Measurements from ENCODE around the gene SLCO2A1. TPM values are rescaled to one million over a fixed set of nuclear protein-coding genes. Genes with fewer than 3 reads are reported as not detected.

Gene SLCO2A1
- total and polyA plus RNA-seq, 8 donors: 34.7 to 180 (median 57.6) TPM

GRCh38 chr3:133931084-133931483 lies 98.6 kb downstream of the SLCO2A1 start:
- DNase-seq: no peak
- intact Hi-C loops (cut with DNase I): loop anchor here in 1 of 2 donors (10.0 kb wide), 1 partner anchor 274 kb away; no protein-coding TSS in a partner anchor
- Histone ChIP-seq H3K27ac (no peak overlapping the region), H3K4me1 (peaks cover 0 to 16% of the 10 kb centered on the region in 2 donors), H3K9me3 (no peaks in the 10 kb centered on the region), H3K4me3 (no peak overlapping the region), H3K36me3 (peaks cover 0 to 14% of the 10 kb centered on the region in 2 donors), H3K27me3 (peaks cover 0 to 18% of the 10 kb centered on the region in 2 donors)
- TF ChIP-seq, protein P1, sequence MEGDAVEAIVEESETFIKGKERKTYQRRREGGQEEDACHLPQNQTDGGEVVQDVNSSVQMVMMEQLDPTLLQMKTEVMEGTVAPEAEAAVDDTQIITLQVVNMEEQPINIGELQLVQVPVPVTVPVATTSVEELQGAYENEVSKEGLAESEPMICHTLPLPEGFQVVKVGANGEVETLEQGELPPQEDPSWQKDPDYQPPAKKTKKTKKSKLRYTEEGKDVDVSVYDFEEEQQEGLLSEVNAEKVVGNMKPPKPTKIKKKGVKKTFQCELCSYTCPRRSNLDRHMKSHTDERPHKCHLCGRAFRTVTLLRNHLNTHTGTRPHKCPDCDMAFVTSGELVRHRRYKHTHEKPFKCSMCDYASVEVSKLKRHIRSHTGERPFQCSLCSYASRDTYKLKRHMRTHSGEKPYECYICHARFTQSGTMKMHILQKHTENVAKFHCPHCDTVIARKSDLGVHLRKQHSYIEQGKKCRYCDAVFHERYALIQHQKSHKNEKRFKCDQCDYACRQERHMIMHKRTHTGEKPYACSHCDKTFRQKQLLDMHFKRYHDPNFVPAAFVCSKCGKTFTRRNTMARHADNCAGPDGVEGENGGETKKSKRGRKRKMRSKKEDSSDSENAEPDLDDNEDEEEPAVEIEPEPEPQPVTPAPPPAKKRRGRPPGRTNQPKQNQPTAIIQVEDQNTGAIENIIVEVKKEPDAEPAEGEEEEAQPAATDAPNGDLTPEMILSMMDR (IDR thresholded peaks at IDR 0.05): no peak
- ATAC-seq: no peak

DNA sequence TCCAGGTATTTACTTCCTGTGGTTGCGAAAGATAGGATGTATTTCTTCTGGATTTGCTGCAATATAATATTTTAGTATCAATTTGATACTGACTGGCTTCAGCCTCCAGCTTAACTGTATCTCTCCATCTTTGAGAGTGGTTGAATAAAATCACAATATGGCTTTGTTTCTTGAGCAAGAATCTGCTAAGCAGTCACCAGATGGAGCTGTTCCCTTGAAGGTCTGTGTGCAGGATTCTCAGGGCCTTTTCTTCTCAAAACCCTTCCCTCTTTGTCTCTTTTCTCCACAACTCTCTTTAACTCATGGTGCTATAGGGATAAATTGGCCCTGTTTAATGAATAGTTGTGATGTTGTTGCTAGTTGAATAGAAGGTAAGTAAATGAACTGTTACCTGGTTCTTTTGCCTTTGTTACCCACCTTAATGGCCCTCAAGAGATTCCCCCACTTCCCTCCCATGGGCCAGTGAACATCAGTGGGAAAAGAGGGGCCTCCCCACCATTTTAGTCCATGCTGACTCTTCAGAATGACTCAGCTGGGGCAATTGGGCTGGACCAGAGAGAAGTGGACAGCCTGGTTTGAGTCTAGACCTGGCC lies 99.3 kb downstream of the SLCO2A1 start:
- H3K4me3 ChIP-seq: no peak overlapping the region
- intact Hi-C loops (cut with DNase I): loop anchor here in 1 of 2 donors (10.0 kb wide), 1 partner anchor 274 kb away; no protein-coding TSS in a partner anchor
- DNase-seq: peak in 2 of 4 donors; percentile 37 to 78
- ATAC-seq: peak; percentile 38
- H3K9me3 ChIP-seq: no peaks in the 10 kb centered on the region
- peaks cover 0 to 18% of the 10 kb centered on the region in 2 donors for H3K27me3 ChIP-seq
- peaks cover 0 to 14% of the 10 kb centered on the region in 2 donors for H3K36me3 ChIP-seq
- peaks cover 0 to 16% of the 10 kb centered on the region in 2 donors for H3K4me1 ChIP-seq
- TF ChIP-seq, protein P1 (IDR thresholded peaks at IDR 0.05): peak; percentile 38 to 43
- H3K27ac ChIP-seq: no peak overlapping the region

- DNase-seq: no peak
- TF ChIP-seq, protein P1 (IDR thresholded peaks at IDR 0.05): no peak
- no peak overlapping the region for H3K4me3 ChIP-seq
- H3K36me3 ChIP-seq: peaks cover 0 to 4% of the 10 kb centered on the region in 2 donors
- intact Hi-C loops (cut with DNase I): loop anchor here in 1 of 2 donors (5.0 kb wide), 1 partner anchor 112 kb away; no protein-coding TSS in a partner anchor
- no peak for ATAC-seq
- no peaks in the 10 kb centered on the region for H3K9me3 ChIP-seq
- peaks cover 0 to 18% of the 10 kb centered on the region in 2 donors for H3K27me3 ChIP-seq
- no peak overlapping the region for H3K27ac ChIP-seq
- H3K4me1 ChIP-seq: peaks cover 0 to 16% of the 10 kb centered on the region in 2 donors
These were observed 100.7 kb downstream of the SLCO2A1 start for GRCh38 chr3:133928903-133929607.

- ATAC-seq (no peak), DNase-seq (no peak)
- Histone ChIP-seq H3K27me3 (peaks cover 0 to 18% of the 10 kb centered on the region in 2 donors), H3K27ac (no peak overlapping the region), H3K36me3 (no peaks in the 10 kb centered on the region), H3K4me3 (no peak overlapping the region), H3K4me1 (peaks cover 0 to 16% of the 10 kb centered on the region in 2 donors), H3K9me3 (no peaks in the 10 kb centered on the region)
- intact Hi-C loops (cut with DNase I): loop anchor here in 1 of 2 donors (5.0 kb wide), 1 partner anchor 111 kb away; no protein-coding TSS in a partner anchor
- TF ChIP-seq, protein P1 (IDR thresholded peaks at IDR 0.05): no peak
These were observed 101.4 kb downstream of the SLCO2A1 start for GRCh38 chr3:133928136-133928893.
